VCaP (cell line): ENCODE data around the gene OGA.

Experiments
- H3K27ac ChIP-seq: fragments of 450-650 bp; 2 replicates; pipeline ENCODE4 v1.5.1; 2017
- CTCF ChIP-seq: fragments of 450-650 bp; conservative IDR thresholded peaks from 2 replicates; pipeline ENCODE4 v1.5.1; 2017; ENCODE audit warnings: mild to moderate bottlenecking, moderate library complexity

The OGA gene

GRCh38 chr10:101767966-101768790 is 50.1 kb downstream of the OGA start:
- no peak for TF ChIP-seq CTCF
- H3K27ac ChIP-seq: no peak overlapping the region

- TF ChIP-seq CTCF: no peak
- no peak overlapping the region for H3K27ac ChIP-seq
Observed at GRCh38 chr10:101767600-101767945, 50.7 kb downstream of the OGA start.

GRCh38 chr10:101766753-101767599 is 51.3 kb downstream of the OGA start:
- no peak overlapping the region for H3K27ac ChIP-seq
- TF ChIP-seq CTCF: no peak

GRCh38 chr10:101766306-101766705 is 51.9 kb downstream of the OGA start:
- no peak overlapping the region for H3K27ac ChIP-seq
- TF ChIP-seq CTCF: no peak

GRCh38 chr10:101763141-101763846 is 55.0 kb downstream of the OGA start:
- no peak overlapping the region for H3K27ac ChIP-seq
- TF ChIP-seq CTCF: no peak

GRCh38 chr10:101762736-101763135 is 55.5 kb downstream of the OGA start:
- no peak overlapping the region for H3K27ac ChIP-seq
- no peak for TF ChIP-seq CTCF

GRCh38 chr10:101761226-101761625 is 57.0 kb downstream of the OGA start:
- no peak overlapping the region for H3K27ac ChIP-seq
- no peak for TF ChIP-seq CTCF
